Loucy (cell line): ENCODE results near the gene BTBD7.

ENCODE experiments used
- CTCF ChIP-seq: fragments of 200-600 bp; sonication (generic); conservative IDR thresholded peaks from 2 replicates; pipeline ENCODE4 v1.5.1; 2014; ENCODE audit warnings: mild to moderate bottlenecking, antibody characterized with exemption, low read length
- EZH2phosphoT487 ChIP-seq: fragments of 200-600 bp; IDR thresholded peaks from 2 replicates; pipeline ENCODE4 v1.6.1; 2018; ENCODE audit warnings: antibody characterized with exemption, mild to moderate bottlenecking, moderate library complexity, borderline replicate concordance

GRCh38 chr14:93343797-93344196 lies 11.0 kb upstream of the BTBD7 start:
- TF ChIP-seq CTCF: no peak
- no peak for TF ChIP-seq EZH2phosphoT487
